ENCODE measurements around the gene SLC16A9.

DNA sequence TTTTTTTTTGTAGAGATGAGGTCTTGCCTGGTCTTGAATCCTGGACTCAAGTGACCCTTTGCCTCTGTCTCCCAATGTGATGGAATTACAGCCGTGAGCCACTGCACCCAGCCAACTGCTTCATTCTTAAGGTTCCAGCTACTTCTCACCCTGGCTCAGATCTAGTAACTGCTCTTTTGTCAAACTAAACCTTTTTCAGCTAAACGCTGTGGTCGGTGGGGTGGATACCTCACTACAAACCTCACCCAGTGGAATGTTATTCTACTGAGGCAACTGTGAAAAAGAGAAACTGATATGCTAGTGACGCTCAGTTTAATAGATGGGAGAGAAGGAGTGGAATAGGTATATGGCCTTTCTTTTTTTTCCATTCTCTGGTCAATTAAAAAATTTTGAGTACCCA is 45.3 kb upstream of the SLC16A9 start:
- TF ChIP-seq EZH2 (IDR thresholded peaks at IDR 0.05; ENCODE audit: insufficient read depth, poor library complexity, severe bottlenecking) (no peak), EZH2phosphoT487 (IDR thresholded peaks at IDR 0.05; ENCODE audit: insufficient read depth, low read depth) (no peak)

Measured in GM23248 (cell line).